GM23248 (cell line): ENCODE measurements around the gene CYP2C9.

Source experiments
- EZH2 ChIP-seq: fragments of 200-600 bp; sonication (generic); IDR thresholded peaks from 2 replicates; pipeline ENCODE4 v1.6.1; 2018; ENCODE audit warnings: antibody characterized with exemption, mild to moderate bottlenecking; ENCODE audit not compliant: insufficient read depth, poor library complexity, severe bottlenecking
- EZH2phosphoT487 ChIP-seq: fragments of 200-600 bp; sonication (generic); IDR thresholded peaks from 2 replicates; pipeline ENCODE4 v1.6.1; 2018; ENCODE audit warnings: antibody characterized with exemption, moderate library complexity, mild to moderate bottlenecking, low read depth; ENCODE audit not compliant: insufficient read depth

DNA sequence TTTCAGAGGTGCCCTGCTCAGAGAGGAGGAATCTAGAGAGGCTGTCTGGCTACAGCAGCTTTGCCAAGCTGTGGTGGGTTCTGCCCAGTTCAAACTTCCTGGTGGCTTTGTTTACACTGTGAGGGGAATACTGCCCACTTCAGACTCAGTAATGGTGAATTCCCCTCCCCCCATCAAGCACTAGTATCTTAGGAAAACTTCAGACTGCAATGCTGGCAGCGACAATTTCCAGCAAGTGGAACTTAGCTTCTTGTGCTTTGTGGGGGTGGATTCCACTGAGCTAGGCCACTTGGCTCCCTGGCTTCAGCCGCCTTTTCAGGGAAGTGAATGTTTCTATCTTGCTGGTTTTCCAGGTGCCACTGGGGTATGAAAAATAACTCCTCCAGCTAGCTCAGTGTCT lies 88.0 kb downstream of the CYP2C9 start:
- TF ChIP-seq EZH2, result no peak
- TF ChIP-seq EZH2phosphoT487, result no peak
